HuH-7.5 (cell line): ENCODE measurements around the gene PKD1L1.
"Not testable (repeated sequence)": the region's sequence is repeated elsewhere in the genome, so short reads cannot be mapped to it uniquely, and the experiment has no call there.

Experiments
- DNase-seq: peaks from one replicate; pipeline ENCODE4 v3.0.0; 2011; ENCODE audit warnings: low spot score

The PKD1L1 gene

GRCh38 chr7:47814905-47815613, 133.2 kb downstream of the PKD1L1 start:
- DNase-seq, result no peak

GRCh38 chr7:47813620-47814260, 134.5 kb downstream of the PKD1L1 start:
- DNase-seq, result no peak

- no peak for DNase-seq
These were observed 135.7 kb downstream of the PKD1L1 start for GRCh38 chr7:47812429-47813136.

- no peak for DNase-seq
These were observed 136.5 kb downstream of the PKD1L1 start for GRCh38 chr7:47811632-47812380.

- DNase-seq, result no peak
These were observed 138.9 kb downstream of the PKD1L1 start for GRCh38 chr7:47809387-47809786.

DNA sequence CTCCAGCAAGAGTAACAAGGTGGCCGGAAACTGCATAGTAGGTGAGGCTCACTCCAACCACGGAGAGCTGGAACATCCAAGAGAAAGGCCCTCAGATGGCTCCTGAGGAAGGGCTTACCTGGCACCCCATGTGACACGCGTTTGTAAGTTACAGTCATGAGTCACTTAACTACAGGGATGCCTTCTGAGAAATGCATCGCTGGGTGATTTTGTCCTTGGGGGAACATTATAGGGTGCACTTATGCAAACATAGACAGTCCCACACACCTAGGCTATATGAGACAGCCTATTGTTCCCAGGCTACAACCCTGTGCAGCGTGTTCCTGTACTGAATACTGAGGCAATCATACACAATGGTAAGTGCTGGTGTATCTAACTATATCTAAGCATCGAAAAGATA, 139.9 kb downstream of the PKD1L1 start:
- DNase-seq, result no peak

- DNase-seq, result no peak
These were observed 140.5 kb downstream of the PKD1L1 start for GRCh38 chr7:47807756-47808155.

- DNase-seq, result no peak
These were observed 141.1 kb downstream of the PKD1L1 start for GRCh38 chr7:47807126-47807525.

GRCh38 chr7:47806701-47807103, 141.6 kb downstream of the PKD1L1 start:
- no peak for DNase-seq

GRCh38 chr7:47804767-47805545, 143.3 kb downstream of the PKD1L1 start:
- no peak for DNase-seq

GRCh38 chr7:47803846-47804245, 144.4 kb downstream of the PKD1L1 start:
- DNase-seq, result no peak

DNA sequence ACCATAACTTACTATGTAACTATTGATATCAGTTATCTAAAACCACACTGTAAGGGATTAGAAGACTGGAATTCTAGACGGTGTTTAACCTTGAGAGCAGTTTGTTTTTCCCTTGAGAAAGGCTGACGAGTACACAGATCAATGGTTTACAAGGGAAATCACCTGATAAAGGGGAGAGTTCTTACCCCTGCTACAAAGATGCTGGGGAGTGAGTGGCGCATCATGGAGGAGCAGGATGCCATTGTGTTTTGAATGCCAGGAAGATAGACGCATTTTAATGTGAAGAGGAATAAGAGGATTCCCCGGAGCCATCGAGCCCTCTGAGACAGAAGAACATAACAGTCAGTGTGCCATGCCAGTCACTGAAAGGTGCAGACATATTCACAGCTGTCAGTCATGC, 145.2 kb downstream of the PKD1L1 start:
- DNase-seq, result no peak

GRCh38 chr7:47801423-47801822, 146.8 kb downstream of the PKD1L1 start:
- no peak for DNase-seq

DNA sequence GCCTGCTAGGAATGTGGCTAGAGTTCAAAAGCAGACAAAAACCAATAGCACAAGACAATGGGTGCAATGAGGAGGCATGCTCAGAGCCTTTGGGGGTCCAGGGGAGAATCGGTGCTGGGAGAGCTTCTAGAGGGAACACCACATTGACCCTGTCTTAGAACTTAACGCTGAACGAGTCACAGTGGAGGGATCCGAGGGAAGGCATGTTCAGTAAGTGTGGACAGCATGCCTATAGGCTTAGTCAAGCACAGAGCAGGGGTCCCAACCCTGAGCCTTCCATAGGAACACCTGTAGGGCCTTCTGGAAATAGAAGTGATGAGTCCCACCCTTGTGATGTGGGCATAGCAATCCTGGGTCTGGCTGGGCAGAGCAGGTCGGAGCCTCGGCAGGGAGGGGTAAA, 148.7 kb downstream of the PKD1L1 start:
- no peak for DNase-seq

GRCh38 chr7:47796347-47796746, 151.9 kb downstream of the PKD1L1 start:
- no peak for DNase-seq

- DNase-seq, result no peak
These were observed 152.6 kb downstream of the PKD1L1 start for GRCh38 chr7:47795631-47796030.

GRCh38 chr7:47795126-47795525, 153.1 kb downstream of the PKD1L1 start:
- DNase-seq, result not testable (repeated sequence)

DNA sequence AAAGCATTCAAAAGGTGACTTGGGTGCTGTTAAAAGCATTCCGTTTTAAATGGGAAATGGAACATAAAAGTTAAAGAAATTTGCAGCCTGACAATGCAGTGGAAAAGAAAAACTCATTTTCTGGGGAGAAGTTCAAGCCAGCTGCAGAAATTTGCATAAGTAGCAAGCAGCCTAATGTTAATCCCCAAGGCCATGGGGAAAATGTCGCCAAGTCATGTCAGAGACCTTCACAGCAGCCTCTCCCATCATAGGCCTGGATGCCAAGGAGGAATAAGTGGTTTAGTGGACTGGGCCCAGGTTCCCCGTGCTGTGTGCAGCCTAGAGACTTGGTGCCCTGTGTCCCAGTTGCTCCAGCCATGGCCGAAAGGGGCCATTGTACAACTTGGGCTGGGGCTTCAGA, 154.2 kb downstream of the PKD1L1 start:
- DNase-seq, result no peak

GRCh38 chr7:47793186-47793585, 155.1 kb downstream of the PKD1L1 start:
- not testable (repeated sequence) for DNase-seq

GRCh38 chr7:47792521-47793121, 155.6 kb downstream of the PKD1L1 start:
- DNase-seq, result no peak

- no peak for DNase-seq
These were observed 156.6 kb downstream of the PKD1L1 start for GRCh38 chr7:47791682-47792081.
